Astrocyte (in vitro differentiated cells and primary cell): ENCODE results near the gene DPH2. TPM values are rescaled to one million over a fixed set of nuclear protein-coding genes. Genes with fewer than 3 reads are reported as not detected.

Experiments
- DNase-seq: peaks from one replicate; pipeline ENCODE4 v3.0.0-alpha.2; 2010; ENCODE audit warnings: low read depth
- FAIRE-seq: peaks from 2 replicates; lab custom pipeline; 2011; peaks lifted over from hg19 to GRCh38; lab: Jason Lieb, UNC
- H2AFZ ChIP-seq: 2 replicates; pipeline ENCODE4 v1.6.0; 2012; ENCODE audit warnings: low read depth, low read length, inconsistent platforms
- H3K27ac ChIP-seq: 2 replicates; pipeline ENCODE4 v1.5.1; 2011; ENCODE audit warnings: low read depth, low read length, inconsistent platforms
- H3K27me3 ChIP-seq: 2 replicates; pipeline ENCODE4 v1.6.0; 2011; ENCODE audit warnings: low read length, inconsistent platforms; ENCODE audit not compliant: insufficient read depth
- H3K36me3 ChIP-seq: 2 replicates; pipeline ENCODE4 v1.5.1; 2011; ENCODE audit warnings: low read length, inconsistent platforms; ENCODE audit not compliant: insufficient read depth
- H3K4me1 ChIP-seq: 2 replicates; pipeline ENCODE4 v1.5.1; 2011; ENCODE audit warnings: low read length, inconsistent platforms; ENCODE audit not compliant: insufficient read depth
- H3K4me2 ChIP-seq: 2 replicates; pipeline ENCODE4 v1.6.0; 2012; ENCODE audit warnings: low read length, inconsistent platforms
- H3K4me3 ChIP-seq: 2 replicates; pipeline ENCODE4 v1.5.1; 2011; ENCODE audit warnings: low read depth, mild to moderate bottlenecking, low read length, inconsistent platforms; ENCODE audit not compliant: insufficient read depth
- H3K79me2 ChIP-seq: 2 replicates; pipeline ENCODE4 v1.6.0; 2012; ENCODE audit warnings: mild to moderate bottlenecking, low read length, inconsistent platforms; ENCODE audit not compliant: insufficient read depth
- H3K9ac ChIP-seq: 2 replicates; pipeline ENCODE4 v1.6.0; 2012; ENCODE audit warnings: mild to moderate bottlenecking, low read length, inconsistent platforms
- H3K9me3 ChIP-seq: 2 replicates; pipeline ENCODE4 v1.5.1; 2012; ENCODE audit warnings: low read depth, mild to moderate bottlenecking, low read length, inconsistent platforms; ENCODE audit not compliant: insufficient read depth
- H4K20me1 ChIP-seq: 2 replicates; pipeline ENCODE4 v1.6.0; 2012; ENCODE audit warnings: low read length, inconsistent platforms; ENCODE audit not compliant: insufficient read depth
- H3K27ac Mint-ChIP-seq: one replicate; pipeline ENCODE4 v1.8.0; 2021; ENCODE audit warnings: mild to moderate bottlenecking, mixed read lengths; ENCODE audit not compliant: unreplicated experiment
- H3K27me3 Mint-ChIP-seq: one replicate; pipeline ENCODE4 v1.8.0; 2021; ENCODE audit warnings: low read depth, mixed read lengths; ENCODE audit not compliant: unreplicated experiment
- H3K36me3 Mint-ChIP-seq: one replicate; pipeline ENCODE4 v1.8.0; 2021; ENCODE audit warnings: low read depth, mixed read lengths; ENCODE audit not compliant: unreplicated experiment
- H3K4me1 Mint-ChIP-seq: one replicate; pipeline ENCODE4 v1.8.0; 2021; ENCODE audit warnings: low read depth, mixed read lengths; ENCODE audit not compliant: unreplicated experiment
- H3K4me3 Mint-ChIP-seq: one replicate; pipeline ENCODE4 v1.8.0; 2021; ENCODE audit warnings: mild to moderate bottlenecking, moderate library complexity, mixed read lengths; ENCODE audit not compliant: unreplicated experiment
- H3K9me3 Mint-ChIP-seq: one replicate; pipeline ENCODE4 v1.8.0; 2021; ENCODE audit warnings: mild to moderate bottlenecking, mixed read lengths; ENCODE audit not compliant: unreplicated experiment
- CTCF ChIP-seq: IDR thresholded peaks from 2 replicates; pipeline ENCODE4 v1.5.1; 2011; ENCODE audit warnings: low read depth, mild to moderate bottlenecking, inconsistent platforms, low read length, moderate library complexity; ENCODE audit not compliant: insufficient read depth
- EZH2 ChIP-seq: IDR thresholded peaks from 2 replicates; pipeline ENCODE4 v1.6.1; 2012; ENCODE audit warnings: mild to moderate bottlenecking, low read length, inconsistent platforms; ENCODE audit not compliant: insufficient read depth
- total RNA-seq: library from RNA; stranded (reverse); gene quantifications from 2 replicates; pipeline ENCODE4 v1.2.1, GENCODE V29; 2021

DPH2 gene
- total RNA-seq, 1 donor from 2014 or later = 31.6 TPM

- no peaks in the 10 kb centered on the region for H4K20me1 ChIP-seq
- DNase-seq = no peak
- Mint-ChIP-seq H3K4me3 (no peak overlapping the region), H3K36me3 (peaks cover 23% of the 10 kb centered on the region), H3K27me3 (peaks cover 2% of the 10 kb centered on the region), H3K4me1 (no peaks in the 10 kb centered on the region), H3K9me3 (no peaks in the 10 kb centered on the region), H3K27ac (no peak overlapping the region)
- no peaks in the 10 kb centered on the region for H3K4me1 ChIP-seq
- H3K4me2 ChIP-seq = no peak overlapping the region
- H2AFZ ChIP-seq = no peak overlapping the region
- no peak overlapping the region for H3K9ac ChIP-seq
- H3K4me3 ChIP-seq = no peak overlapping the region
- no peaks in the 10 kb centered on the region for H3K36me3 ChIP-seq
- TF ChIP-seq CTCF = no peak
- no peak for TF ChIP-seq EZH2
- no peak overlapping the region for H3K27ac ChIP-seq
- no peak for FAIRE-seq
- no peaks in the 10 kb centered on the region for H3K79me2 ChIP-seq
- H3K9me3 ChIP-seq = no peaks in the 10 kb centered on the region
- no peaks in the 10 kb centered on the region for H3K27me3 ChIP-seq
These were observed 29.6 kb downstream of the DPH2 start for GRCh38 chr1:43999455-43999854.

GRCh38 chr1:44000122-44000665, 30.4 kb downstream of the DPH2 start:
- H3K4me3 Mint-ChIP-seq = no peak overlapping the region
- peaks cover 25% of the 10 kb centered on the region for H3K36me3 Mint-ChIP-seq
- no peak overlapping the region for H3K4me2 ChIP-seq
- no peaks in the 10 kb centered on the region for H3K9me3 Mint-ChIP-seq
- H3K27ac ChIP-seq = no peak overlapping the region
- H3K4me3 ChIP-seq = no peak overlapping the region
- H3K27me3 ChIP-seq = no peaks in the 10 kb centered on the region
- H3K9ac ChIP-seq = no peak overlapping the region
- DNase-seq (no peak), FAIRE-seq (no peak)
- no peaks in the 10 kb centered on the region for H3K36me3 ChIP-seq
- no peak for TF ChIP-seq CTCF
- no peak overlapping the region for H3K27ac Mint-ChIP-seq
- H3K4me1 Mint-ChIP-seq = no peaks in the 10 kb centered on the region
- H4K20me1 ChIP-seq = no peaks in the 10 kb centered on the region
- no peaks in the 10 kb centered on the region for H3K4me1 ChIP-seq
- H3K9me3 ChIP-seq = no peaks in the 10 kb centered on the region
- no peaks in the 10 kb centered on the region for H3K79me2 ChIP-seq
- peaks cover 2% of the 10 kb centered on the region for H3K27me3 Mint-ChIP-seq
- no peak overlapping the region for H2AFZ ChIP-seq

GRCh38 chr1:44002165-44002564, 32.4 kb downstream of the DPH2 start:
- H3K9me3 ChIP-seq = no peaks in the 10 kb centered on the region
- no peak for DNase-seq
- H3K36me3 ChIP-seq = no peaks in the 10 kb centered on the region
- H3K79me2 ChIP-seq = no peaks in the 10 kb centered on the region
- no peak overlapping the region for H2AFZ ChIP-seq
- TF ChIP-seq CTCF (no peak), EZH2 (no peak)
- no peaks in the 10 kb centered on the region for H4K20me1 ChIP-seq
- no peak overlapping the region for H3K4me2 ChIP-seq
- no peaks in the 10 kb centered on the region for H3K4me1 ChIP-seq
- no peak overlapping the region for H3K9ac ChIP-seq
- FAIRE-seq = no peak
- no peak overlapping the region for H3K4me3 ChIP-seq
- Mint-ChIP-seq H3K36me3 (peaks cover 25% of the 10 kb centered on the region), H3K4me1 (no peaks in the 10 kb centered on the region), H3K27me3 (peaks cover 5% of the 10 kb centered on the region), H3K9me3 (no peaks in the 10 kb centered on the region), H3K4me3 (no peak overlapping the region), H3K27ac (no peak overlapping the region)
- no peaks in the 10 kb centered on the region for H3K27me3 ChIP-seq
- H3K27ac ChIP-seq = no peak overlapping the region
